GM23338 (cell line): ENCODE data around the gene HRC. TPM values are rescaled to one million over a fixed set of nuclear protein-coding genes. Genes with fewer than 3 reads are reported as not detected.

ENCODE experiments used
- ATAC-seq: fragments of 200-7000 bp; cut with Tn5 transposase; 3 replicates; pipeline ENCODE4 v1.9.1; 2020
- DNase-seq: peaks from one replicate; pipeline ENCODE4 v3.0.0-alpha.2; 2015; ENCODE audit warnings: low spot score
- H2AFZ ChIP-seq: fragments of 200-600 bp; sonication (generic); 2 replicates; pipeline ENCODE4 v1.8.0; 2016; ENCODE audit warnings: antibody characterized with exemption, mild to moderate bottlenecking, moderate library complexity
- H3F3A ChIP-seq: fragments of 200-600 bp; sonication (generic); replicated peaks from 2 replicates; pipeline ENCODE4 v1.8.0; 2017; ENCODE audit warnings: antibody characterized with exemption, mixed run types, low read depth
- H3K27ac ChIP-seq: fragments of 200-600 bp; sonication (generic); 2 replicates; pipeline ENCODE4 v1.6.1; 2016; ENCODE audit warnings: low read depth
- H3K27me3 ChIP-seq: fragments of 200-600 bp; sonication (generic); 2 replicates; pipeline ENCODE4 v1.8.0; 2016; ENCODE audit warnings: mild to moderate bottlenecking, mixed run types, moderate library complexity; ENCODE audit not compliant: insufficient read depth
- H3K36me3 ChIP-seq: fragments of 200-600 bp; sonication (generic); 2 replicates; pipeline ENCODE4 v1.8.0; 2016; ENCODE audit warnings: mild to moderate bottlenecking; ENCODE audit not compliant: insufficient read depth
- H3K4me1 ChIP-seq: fragments of 200-600 bp; sonication (generic); 2 replicates; pipeline ENCODE4 v1.8.0; 2016; ENCODE audit warnings: mild to moderate bottlenecking, moderate library complexity; ENCODE audit not compliant: insufficient read depth
- H3K4me2 ChIP-seq: fragments of 200-600 bp; sonication (generic); 2 replicates; pipeline ENCODE4 v1.7.1; 2017; ENCODE audit warnings: mixed run types
- H3K4me3 ChIP-seq: fragments of 200-600 bp; sonication (generic); 2 replicates; pipeline ENCODE4 v1.6.1; 2016; ENCODE audit warnings: mixed run types
- H3K79me2 ChIP-seq: fragments of 200-600 bp; sonication (generic); replicated peaks from 2 replicates; pipeline ENCODE4 v1.8.0; 2017; ENCODE audit warnings: mild to moderate bottlenecking; ENCODE audit not compliant: insufficient read depth
- H3K9me2 ChIP-seq: fragments of 200-600 bp; sonication (generic); 2 replicates; pipeline ENCODE4 v1.8.0; 2017; ENCODE audit not compliant: insufficient read depth
- H4K20me1 ChIP-seq: fragments of 200-600 bp; sonication (generic); replicated peaks from 2 replicates; pipeline ENCODE4 v1.8.0; 2017; ENCODE audit warnings: mild to moderate bottlenecking; ENCODE audit not compliant: insufficient read depth
- H3K27ac Mint-ChIP-seq: 2 replicates; pipeline ENCODE4 v1.8.0; 2020; ENCODE audit warnings: inconsistent platforms, mild to moderate bottlenecking, moderate library complexity, mixed read lengths
- H3K27me3 Mint-ChIP-seq: 3 replicates; pipeline ENCODE4 v1.8.0; 2022; ENCODE audit warnings: low read depth, mild to moderate bottlenecking, moderate library complexity, mixed read lengths, inconsistent platforms; ENCODE audit not compliant: insufficient read depth, poor library complexity
- H3K36me3 Mint-ChIP-seq: 3 replicates; pipeline ENCODE4 v1.8.0; 2021; ENCODE audit warnings: low read depth, mild to moderate bottlenecking, inconsistent platforms, moderate library complexity, mixed read lengths
- H3K4me1 Mint-ChIP-seq: 3 replicates; pipeline ENCODE4 v1.8.0; 2020; ENCODE audit warnings: mild to moderate bottlenecking, inconsistent platforms, mixed read lengths
- H3K4me3 Mint-ChIP-seq: 3 replicates; pipeline ENCODE4 v1.8.0; 2021; ENCODE audit warnings: moderate library complexity, mild to moderate bottlenecking, inconsistent platforms, mixed read lengths
- H3K9me3 Mint-ChIP-seq: 3 replicates; pipeline ENCODE4 v1.8.0; 2020; ENCODE audit warnings: moderate library complexity, mild to moderate bottlenecking, inconsistent platforms, mixed read lengths
- ETS1 ChIP-seq: IDR thresholded peaks from 2 replicates; pipeline ENCODE4 v1.6.1; 2016; ENCODE audit warnings: antibody characterized with exemption
- NANOG ChIP-seq: IDR thresholded peaks from 2 replicates; pipeline ENCODE4 v1.6.1; 2016; ENCODE audit warnings: antibody characterized with exemption, borderline replicate concordance
- POLR2AphosphoS5 ChIP-seq: IDR thresholded peaks from 2 replicates; pipeline ENCODE4 v1.6.1; 2016; ENCODE audit warnings: antibody characterized with exemption, low read depth
- ZNF331 ChIP-seq: fragments of 250-450 bp; sonication (Bioruptor Pico); IDR thresholded peaks from 2 replicates; pipeline ENCODE4 v1.5.0; 2020; ENCODE audit warnings: low read depth, mild to moderate bottlenecking, moderate library complexity
- polyA plus RNA-seq: library from polyadenylated mRNA; unstranded; fragments of >200 nt; fragmentation: Nextera tagmentation; extraction: Ambion mirVana; gene quantifications from 2 replicates; pipeline ENCODE4 v1.2.1, GENCODE V29; 2016
- total RNA-seq: library from RNA; depleted of rRNA; stranded (reverse); fragments of >200 nt; shearing (Covaris generic); gene quantifications from 2 replicates; pipeline ENCODE4 v1.2.3, GENCODE V29; 2014
- TF ChIP-seq, protein P1 (sequence below): fragments of 250-450 bp; sonication (Bioruptor Pico); IDR thresholded peaks from 2 replicates; pipeline ENCODE4 v1.5.0; 2020; ENCODE audit warnings: mild to moderate bottlenecking, moderate library complexity
- TF ChIP-seq, protein P2 (sequence below): IDR thresholded peaks from one replicate; pipeline ENCODE4 v1.6.1; 2018; ENCODE audit warnings: antibody characterized with exemption; ENCODE audit not compliant: unreplicated experiment

The HRC gene
- total and polyA plus RNA-seq, 2 experiments from 2014 or later: 1.4 to 2.0 TPM

DNA sequence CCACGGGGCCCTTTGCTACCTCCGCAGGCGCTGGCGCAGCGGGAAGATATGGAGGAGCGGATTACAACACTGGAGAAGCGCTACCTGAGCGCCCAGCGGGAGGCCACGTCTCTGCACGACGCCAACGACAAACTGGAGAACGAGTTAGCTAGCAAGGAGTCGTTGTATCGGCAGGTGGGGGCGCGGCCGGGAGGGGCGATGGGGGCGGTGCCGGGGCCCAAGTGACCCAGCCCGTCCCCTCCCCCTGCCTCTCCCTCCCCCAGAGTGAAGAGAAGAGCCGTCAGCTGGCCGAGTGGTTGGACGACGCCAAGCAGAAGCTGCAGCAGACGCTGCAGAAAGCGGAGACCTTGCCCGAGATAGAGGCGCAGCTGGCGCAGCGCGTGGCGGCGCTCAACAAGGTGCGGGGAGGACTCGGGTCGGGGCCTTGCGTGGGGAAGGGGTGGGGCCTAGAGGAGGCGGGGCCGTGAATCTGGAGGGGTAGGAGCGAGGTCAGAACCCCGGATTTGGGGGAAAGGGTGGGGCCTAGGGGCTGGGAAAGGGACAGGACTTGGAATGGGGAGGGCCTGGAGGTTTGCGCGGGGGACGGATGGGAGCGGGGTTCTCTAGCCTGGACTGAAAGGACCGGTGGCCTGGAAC, 22.1 kb downstream of the HRC start:
- peaks cover 39% of the 10 kb centered on the region for H3K36me3 Mint-ChIP-seq
- ATAC-seq: peak; percentile 21
- peaks cover 30% of the 10 kb centered on the region for H3K4me1 Mint-ChIP-seq
- Histone ChIP-seq H3K9me2 (no peaks in the 10 kb centered on the region), H4K20me1 (no peaks in the 10 kb centered on the region), H3K4me1 (peaks cover 18% of the 10 kb centered on the region), H3K4me3 (peak overlapping the region; percentile 67), H3F3A (peaks cover 20% of the 10 kb centered on the region; the same call in 1 of the 2 replicates), H3K36me3 (peaks cover 3% of the 10 kb centered on the region; the same call in 1 of the 2 replicates), H3K27ac (no peak overlapping the region), H2AFZ (peak overlapping the region; percentile 94), H3K4me2 (peak overlapping the region; percentile 77), H3K79me2 (no peaks in the 10 kb centered on the region), H3K27me3 (no peaks in the 10 kb centered on the region)
- peak; percentile 84 for DNase-seq
- TF ChIP-seq, protein P1, sequence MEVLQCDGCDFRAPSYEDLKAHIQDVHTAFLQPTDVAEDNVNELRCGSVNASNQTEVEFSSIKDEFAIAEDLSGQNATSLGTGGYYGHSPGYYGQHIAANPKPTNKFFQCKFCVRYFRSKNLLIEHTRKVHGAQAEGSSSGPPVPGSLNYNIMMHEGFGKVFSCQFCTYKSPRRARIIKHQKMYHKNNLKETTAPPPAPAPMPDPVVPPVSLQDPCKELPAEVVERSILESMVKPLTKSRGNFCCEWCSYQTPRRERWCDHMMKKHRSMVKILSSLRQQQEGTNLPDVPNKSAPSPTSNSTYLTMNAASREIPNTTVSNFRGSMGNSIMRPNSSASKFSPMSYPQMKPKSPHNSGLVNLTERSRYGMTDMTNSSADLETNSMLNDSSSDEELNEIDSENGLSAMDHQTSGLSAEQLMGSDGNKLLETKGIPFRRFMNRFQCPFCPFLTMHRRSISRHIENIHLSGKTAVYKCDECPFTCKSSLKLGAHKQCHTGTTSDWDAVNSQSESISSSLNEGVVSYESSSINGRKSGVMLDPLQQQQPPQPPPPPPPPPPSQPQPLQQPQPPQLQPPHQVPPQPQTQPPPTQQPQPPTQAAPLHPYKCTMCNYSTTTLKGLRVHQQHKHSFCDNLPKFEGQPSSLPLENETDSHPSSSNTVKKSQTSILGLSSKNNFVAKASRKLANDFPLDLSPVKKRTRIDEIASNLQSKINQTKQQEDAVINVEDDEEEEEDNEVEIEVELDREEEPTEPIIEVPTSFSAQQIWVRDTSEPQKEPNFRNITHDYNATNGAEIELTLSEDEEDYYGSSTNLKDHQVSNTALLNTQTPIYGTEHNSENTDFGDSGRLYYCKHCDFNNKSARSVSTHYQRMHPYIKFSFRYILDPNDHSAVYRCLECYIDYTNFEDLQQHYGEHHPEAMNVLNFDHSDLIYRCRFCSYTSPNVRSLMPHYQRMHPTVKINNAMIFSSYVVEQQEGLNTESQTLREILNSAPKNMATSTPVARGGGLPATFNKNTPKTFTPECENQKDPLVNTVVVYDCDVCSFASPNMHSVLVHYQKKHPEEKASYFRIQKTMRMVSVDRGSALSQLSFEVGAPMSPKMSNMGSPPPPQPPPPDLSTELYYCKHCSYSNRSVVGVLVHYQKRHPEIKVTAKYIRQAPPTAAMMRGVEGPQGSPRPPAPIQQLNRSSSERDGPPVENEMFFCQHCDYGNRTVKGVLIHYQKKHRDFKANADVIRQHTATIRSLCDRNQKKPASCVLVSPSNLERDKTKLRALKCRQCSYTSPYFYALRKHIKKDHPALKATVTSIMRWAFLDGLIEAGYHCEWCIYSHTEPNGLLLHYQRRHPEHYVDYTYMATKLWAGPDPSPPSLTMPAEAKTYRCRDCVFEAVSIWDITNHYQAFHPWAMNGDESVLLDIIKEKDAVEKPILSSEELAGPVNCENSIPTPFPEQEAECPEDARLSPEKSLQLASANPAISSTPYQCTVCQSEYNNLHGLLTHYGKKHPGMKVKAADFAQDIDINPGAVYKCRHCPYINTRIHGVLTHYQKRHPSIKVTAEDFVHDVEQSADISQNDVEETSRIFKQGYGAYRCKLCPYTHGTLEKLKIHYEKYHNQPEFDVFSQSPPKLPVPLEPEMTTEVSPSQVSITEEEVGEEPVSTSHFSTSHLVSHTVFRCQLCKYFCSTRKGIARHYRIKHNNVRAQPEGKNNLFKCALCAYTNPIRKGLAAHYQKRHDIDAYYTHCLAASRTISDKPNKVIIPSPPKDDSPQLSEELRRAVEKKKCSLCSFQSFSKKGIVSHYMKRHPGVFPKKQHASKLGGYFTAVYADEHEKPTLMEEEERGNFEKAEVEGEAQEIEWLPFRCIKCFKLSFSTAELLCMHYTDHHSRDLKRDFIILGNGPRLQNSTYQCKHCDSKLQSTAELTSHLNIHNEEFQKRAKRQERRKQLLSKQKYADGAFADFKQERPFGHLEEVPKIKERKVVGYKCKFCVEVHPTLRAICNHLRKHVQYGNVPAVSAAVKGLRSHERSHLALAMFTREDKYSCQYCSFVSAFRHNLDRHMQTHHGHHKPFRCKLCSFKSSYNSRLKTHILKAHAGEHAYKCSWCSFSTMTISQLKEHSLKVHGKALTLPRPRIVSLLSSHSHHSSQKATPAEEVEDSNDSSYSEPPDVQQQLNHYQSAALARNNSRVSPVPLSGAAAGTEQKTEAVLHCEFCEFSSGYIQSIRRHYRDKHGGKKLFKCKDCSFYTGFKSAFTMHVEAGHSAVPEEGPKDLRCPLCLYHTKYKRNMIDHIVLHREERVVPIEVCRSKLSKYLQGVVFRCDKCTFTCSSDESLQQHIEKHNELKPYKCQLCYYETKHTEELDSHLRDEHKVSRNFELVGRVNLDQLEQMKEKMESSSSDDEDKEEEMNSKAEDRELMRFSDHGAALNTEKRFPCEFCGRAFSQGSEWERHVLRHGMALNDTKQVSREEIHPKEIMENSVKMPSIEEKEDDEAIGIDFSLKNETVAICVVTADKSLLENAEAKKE: no peak
- TF ChIP-seq, protein P2, sequence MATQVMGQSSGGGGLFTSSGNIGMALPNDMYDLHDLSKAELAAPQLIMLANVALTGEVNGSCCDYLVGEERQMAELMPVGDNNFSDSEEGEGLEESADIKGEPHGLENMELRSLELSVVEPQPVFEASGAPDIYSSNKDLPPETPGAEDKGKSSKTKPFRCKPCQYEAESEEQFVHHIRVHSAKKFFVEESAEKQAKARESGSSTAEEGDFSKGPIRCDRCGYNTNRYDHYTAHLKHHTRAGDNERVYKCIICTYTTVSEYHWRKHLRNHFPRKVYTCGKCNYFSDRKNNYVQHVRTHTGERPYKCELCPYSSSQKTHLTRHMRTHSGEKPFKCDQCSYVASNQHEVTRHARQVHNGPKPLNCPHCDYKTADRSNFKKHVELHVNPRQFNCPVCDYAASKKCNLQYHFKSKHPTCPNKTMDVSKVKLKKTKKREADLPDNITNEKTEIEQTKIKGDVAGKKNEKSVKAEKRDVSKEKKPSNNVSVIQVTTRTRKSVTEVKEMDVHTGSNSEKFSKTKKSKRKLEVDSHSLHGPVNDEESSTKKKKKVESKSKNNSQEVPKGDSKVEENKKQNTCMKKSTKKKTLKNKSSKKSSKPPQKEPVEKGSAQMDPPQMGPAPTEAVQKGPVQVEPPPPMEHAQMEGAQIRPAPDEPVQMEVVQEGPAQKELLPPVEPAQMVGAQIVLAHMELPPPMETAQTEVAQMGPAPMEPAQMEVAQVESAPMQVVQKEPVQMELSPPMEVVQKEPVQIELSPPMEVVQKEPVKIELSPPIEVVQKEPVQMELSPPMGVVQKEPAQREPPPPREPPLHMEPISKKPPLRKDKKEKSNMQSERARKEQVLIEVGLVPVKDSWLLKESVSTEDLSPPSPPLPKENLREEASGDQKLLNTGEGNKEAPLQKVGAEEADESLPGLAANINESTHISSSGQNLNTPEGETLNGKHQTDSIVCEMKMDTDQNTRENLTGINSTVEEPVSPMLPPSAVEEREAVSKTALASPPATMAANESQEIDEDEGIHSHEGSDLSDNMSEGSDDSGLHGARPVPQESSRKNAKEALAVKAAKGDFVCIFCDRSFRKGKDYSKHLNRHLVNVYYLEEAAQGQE: no peak
- TF ChIP-seq ETS1 (no peak), POLR2AphosphoS5 (0 out of 2 replicates have a peak, but pooled peaks have one; percentile 31), ZNF331 (no peak), NANOG (no peak)
- H3K4me3 Mint-ChIP-seq: peak overlapping the region; percentile 64
- H3K27me3 Mint-ChIP-seq: peaks cover 15% of the 10 kb centered on the region
- H3K27ac Mint-ChIP-seq: no peak overlapping the region
- H3K9me3 Mint-ChIP-seq: no peaks in the 10 kb centered on the region
